GM18508 (cell line): Measurements from ENCODE around the gene SPANXD.
"Not testable (repeated sequence)": the region's sequence is repeated elsewhere in the genome, so short reads cannot be mapped to it uniquely, and the experiment has no call there.

Experiments used
- ATAC-seq: cut with Tn5 transposase; IDR thresholded peaks from one replicate; pipeline ENCODE4 v1.9.1; 2021; ENCODE audit warnings: moderate number of reproducible peaks; ENCODE audit not compliant: insufficient read depth, unreplicated experiment

Gene SPANXD, protein sequence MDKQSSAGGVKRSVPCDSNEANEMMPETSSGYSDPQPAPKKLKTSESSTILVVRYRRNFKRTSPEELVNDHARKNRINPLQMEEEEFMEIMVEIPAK

DNA sequence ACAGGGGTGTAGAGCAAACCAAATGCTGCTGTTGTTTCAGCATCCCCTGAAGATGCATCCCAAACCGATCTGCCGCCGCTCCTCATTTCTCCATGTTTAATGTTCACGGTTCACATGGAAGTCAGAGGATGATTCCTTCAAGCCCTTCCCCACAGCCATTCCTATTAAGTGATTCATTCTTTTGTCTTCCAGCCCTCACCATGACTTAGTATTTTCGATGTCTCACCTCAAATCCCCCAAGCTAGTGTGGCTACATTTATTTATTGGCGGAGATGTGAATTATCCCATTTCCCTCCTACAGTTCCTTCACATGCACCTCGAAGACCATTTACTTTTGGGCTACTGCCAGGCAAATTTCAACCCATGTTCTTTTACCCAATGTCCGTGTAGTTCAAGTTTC lies at the start of gene SPANXD:
SPANXD (minus strand) TSS at position 101 of the 400 bp plus-strand sequence. CDS start 334 bp downstream, outside the sequence.
- not testable (repeated sequence) for ATAC-seq

DNA sequence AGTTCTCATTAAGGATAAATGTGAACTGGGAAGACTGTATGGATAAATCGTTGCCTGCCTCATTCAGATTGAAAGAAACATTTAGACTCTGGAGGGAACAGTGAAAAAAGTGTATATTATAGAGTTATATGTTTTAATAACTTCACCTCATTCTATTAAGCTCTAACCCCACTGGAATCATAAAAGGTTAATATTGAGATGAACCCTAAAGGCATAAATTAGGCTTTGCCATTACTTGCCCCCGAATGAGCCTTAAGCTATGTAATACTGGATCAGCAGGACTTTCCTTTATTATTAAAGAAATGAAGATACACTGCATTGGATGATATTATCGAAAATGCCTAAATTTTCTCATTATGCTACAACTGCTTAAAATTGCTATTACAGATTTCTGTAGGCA lies 44.1 kb upstream of the SPANXD start:
- ATAC-seq = no peak

DNA sequence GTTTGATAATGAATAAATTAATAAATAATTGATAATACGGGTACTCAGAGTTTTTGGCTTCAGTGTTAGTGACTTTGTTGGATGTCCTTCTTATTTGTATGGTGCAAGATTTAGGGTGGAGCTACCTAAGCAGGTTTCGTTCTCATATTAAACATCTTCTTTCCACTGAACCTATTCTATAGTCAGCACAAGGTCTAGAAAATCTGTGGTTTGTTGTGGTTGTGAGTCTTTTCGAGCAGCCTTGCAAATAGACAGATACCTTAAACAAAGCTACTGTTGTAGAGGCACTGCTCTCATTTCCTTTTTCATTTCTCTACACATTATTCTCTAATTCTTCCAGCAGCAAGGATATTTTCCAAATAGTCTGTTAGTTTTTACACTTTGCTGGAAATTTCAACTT lies 38.1 kb upstream of the SPANXD start:
- ATAC-seq = no peak

DNA sequence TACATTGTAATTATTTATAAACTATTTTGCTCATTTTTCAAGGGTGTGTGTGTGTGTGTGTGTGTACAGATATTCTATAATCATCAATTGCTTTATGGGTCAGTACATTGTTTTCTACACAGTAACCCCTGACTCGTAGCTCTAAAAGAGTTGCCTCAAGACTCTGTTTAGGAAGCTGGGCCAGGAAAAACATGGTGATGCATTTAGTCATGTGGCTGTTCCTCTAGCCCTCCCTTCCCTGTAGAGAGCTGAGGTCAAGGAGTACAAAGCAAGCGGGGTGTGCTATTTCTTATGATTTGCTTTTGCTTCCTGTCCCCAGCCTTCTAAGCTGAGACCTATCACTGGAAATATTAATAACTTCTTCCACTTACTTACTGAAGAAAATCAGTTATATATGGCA lies 34.8 kb upstream of the SPANXD start:
- no peak for ATAC-seq

DNA sequence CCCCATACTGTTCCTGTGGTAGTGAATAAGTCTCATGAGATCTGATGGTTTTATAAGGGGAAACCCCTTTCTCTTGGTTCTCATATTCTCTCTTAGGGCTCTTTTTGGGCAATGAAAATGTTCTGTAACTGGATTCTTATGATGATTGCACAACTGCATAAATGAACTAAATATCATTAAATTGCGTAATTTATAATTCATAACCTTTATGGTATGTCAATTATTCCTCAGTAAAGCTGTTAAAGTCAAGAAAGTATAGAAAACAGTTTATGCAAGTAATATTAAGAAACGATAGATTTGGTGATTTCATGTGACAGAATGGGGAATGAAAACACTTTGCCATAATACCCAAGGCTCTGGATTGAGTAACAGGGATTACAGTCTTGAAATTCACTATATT lies 33.5 kb upstream of the SPANXD start:
- ATAC-seq = no peak

DNA sequence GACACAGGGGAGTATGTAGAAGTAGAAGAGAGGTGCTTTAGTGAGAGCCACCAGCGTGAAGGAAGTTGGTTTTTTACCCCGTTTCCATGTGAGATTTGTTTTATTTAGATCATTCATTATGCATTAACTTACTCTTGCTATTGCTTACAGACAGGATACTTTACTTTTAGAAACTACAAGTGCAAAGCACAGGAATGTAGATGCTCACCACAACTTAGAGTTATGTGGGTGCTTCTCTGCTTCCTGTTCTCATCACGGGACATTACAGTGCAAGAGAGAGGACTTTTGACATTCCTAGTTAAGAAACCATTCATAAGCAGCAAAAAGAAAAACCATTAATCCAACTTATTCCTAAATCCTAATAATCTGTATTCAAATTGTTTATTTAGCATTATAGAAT lies 25.6 kb upstream of the SPANXD start:
- ATAC-seq = no peak

DNA sequence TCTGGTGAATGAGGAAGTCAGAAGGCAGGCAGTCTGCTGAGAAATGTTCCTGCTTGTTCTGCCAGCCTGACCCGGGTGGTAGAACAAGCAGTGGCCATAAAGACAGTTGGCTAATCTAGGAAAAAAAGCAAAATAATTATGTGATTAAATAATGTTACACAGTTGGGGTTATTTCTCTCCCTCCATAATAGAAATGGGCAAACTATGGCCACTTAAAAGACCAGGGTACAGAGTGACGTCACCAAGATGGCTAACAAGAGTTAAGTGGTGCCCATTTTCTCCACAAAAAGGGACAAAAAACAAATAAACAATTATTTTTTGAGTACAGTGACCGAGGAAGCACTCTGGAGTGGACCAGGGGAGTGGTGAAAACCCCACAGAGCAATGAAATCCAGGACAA lies 16.1 kb upstream of the SPANXD start:
- ATAC-seq = no peak

DNA sequence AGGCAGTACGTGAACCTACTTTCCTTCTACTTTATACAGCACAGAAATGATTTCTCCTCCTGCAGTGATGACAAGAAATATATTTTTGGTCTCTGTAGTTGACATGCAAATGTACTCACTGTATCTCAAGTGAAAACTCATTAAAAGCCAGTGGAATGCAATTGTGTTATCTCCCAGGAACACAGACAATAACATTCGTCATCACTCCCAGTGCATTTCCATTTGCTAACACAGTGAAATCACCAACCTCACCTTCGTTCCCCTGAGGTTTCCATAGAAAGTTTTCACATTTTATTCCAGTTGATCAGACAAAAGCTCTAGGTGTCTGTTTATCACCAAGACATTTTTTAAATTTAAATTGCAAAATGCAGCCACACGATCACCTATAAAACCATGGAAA lies 2.5 kb upstream of the SPANXD start:
- ATAC-seq = no peak

DNA sequence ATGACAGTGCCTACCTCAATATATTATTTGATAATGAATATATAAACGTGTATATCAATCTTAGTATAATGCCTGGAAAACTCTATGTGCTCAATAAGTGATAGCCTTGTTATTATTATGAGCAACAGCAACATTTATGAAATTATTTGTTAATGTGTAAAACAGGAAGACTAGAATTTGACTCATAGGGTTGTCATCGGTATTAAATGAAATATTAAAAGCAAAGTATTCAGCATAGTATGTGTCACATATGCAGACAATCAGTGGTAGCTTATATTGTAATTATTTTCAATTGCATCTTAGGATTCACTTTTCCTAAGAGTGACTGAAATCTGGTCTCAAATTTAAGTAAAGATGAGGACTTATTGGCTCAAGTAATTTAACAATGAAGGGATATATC lies 24.6 kb downstream of the SPANXD start:
- no peak for ATAC-seq

DNA sequence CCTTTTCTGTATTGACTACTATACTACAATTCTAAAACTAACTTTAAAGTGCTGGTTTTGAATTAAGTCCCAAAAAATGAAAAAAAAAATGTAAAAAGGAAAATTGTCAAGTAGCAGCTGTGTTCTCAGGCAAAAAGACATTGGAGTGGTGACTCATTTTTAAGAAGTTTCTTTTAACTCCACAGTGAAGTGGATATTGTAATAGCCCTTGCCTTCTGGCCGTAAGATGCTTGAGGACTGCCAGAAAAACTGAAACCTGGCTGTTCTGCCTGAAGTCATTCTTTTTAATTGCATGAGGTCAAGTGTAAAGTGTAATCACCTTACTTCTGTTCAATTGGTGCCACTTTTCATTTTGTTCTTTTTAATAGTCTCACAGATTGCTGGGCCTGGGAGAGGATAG lies 28.9 kb downstream of the SPANXD start:
- ATAC-seq = no peak

DNA sequence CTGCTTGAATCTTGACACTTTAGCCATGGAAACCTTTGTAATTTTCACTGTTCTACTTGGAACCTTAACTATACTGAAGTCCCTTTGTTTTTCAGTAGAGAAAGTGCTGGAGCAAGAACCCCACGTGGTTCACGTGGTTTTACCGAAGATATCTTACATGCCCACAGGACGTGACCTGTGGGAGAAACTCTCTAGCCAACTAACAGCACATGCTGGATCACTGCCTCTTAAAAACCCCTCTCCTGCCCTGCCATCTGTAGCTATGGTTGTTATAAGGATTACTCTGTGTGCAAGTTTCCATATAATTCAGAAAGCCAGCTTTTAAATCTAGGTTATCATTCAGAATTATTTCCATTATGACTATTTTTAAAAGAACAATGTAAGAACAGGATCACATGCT lies 30.2 kb downstream of the SPANXD start:
- no peak for ATAC-seq

DNA sequence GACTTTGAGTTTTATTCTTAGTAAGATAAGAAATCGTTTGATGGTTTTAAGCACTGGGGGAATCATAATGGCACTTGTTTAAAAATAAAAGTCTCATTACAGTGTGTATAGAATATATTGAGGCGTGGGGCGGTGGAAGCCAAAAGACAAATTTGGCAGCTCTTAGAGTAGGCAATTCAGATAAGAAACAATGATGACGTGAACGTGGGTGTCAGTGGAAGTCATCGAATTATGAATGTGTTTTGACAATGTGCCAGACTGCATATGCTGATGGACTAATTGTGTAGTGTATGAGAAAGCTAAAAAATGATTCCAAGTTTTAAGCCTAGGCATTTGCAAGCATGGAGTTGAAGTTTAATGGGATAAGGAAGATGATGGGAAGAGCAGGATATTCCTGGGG lies 35.8 kb downstream of the SPANXD start:
- ATAC-seq = no peak

DNA sequence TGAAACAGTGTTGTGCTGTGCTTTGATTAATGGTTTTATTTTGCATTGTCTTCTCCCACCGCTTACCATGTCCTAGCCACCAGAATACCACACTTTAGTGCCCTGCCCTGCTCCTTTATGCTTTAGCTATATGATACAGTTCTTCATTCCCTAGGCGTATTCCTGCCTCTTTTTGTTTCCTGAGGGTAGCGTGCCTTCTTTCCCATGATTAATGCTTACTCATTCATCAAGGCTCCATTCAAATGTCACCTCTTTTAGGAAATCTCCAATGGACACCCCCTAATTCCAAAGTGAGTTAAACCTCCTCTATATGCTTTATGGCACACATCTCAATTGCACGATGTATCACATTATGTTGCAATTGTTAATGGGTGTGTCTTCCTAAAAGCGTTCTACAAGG lies 46.3 kb downstream of the SPANXD start:
- ATAC-seq = no peak
